Activated naive CD8-positive, alpha-beta T cell treated with anti-CD3 and anti-CD28 coated beads, Interleukin-2, amount 50 U/mL, for 16 hours (primary cell): ENCODE data around the gene CEP112.

Source experiments
- DNase-seq: peaks from one replicate; pipeline ENCODE4 v3.0.0-alpha.2; 2020; ENCODE audit warnings: low read depth, low spot score

CEP112 gene

GRCh38 chr17:66211047-66211810, 19.3 kb upstream of the CEP112 start:
- DNase-seq, result no peak

- no peak for DNase-seq
Observed at GRCh38 chr17:66210208-66210574, 18.3 kb upstream of the CEP112 start.

GRCh38 chr17:66207936-66208335, 16.0 kb upstream of the CEP112 start:
- DNase-seq, result no peak

- DNase-seq, result no peak
Observed at GRCh38 chr17:66203274-66204015, 11.5 kb upstream of the CEP112 start.

GRCh38 chr17:66200685-66201092, 8.8 kb upstream of the CEP112 start:
- no peak for DNase-seq

GRCh38 chr17:66198242-66198641, 6.3 kb upstream of the CEP112 start:
- DNase-seq, result no peak

- no peak for DNase-seq
Observed at GRCh38 chr17:66192378-66192687, 400 bp upstream of the CEP112 start.

- no peak for DNase-seq
Observed at GRCh38 chr17:66190738-66191592, 968 bp downstream of the CEP112 start.

- no peak for DNase-seq
Observed at GRCh38 chr17:66187718-66188117, 4.2 kb downstream of the CEP112 start.

GRCh38 chr17:66185862-66186261, 6.1 kb downstream of the CEP112 start:
- no peak for DNase-seq

GRCh38 chr17:66184392-66184791, 7.5 kb downstream of the CEP112 start:
- no peak for DNase-seq

- no peak for DNase-seq
Observed at GRCh38 chr17:66183529-66183928, 8.4 kb downstream of the CEP112 start.

GRCh38 chr17:66178642-66179041, 13.3 kb downstream of the CEP112 start:
- no peak for DNase-seq

GRCh38 chr17:66177048-66177447, 14.9 kb downstream of the CEP112 start:
- no peak for DNase-seq

GRCh38 chr17:66175892-66176291, 16.0 kb downstream of the CEP112 start:
- no peak for DNase-seq

- DNase-seq, result no peak
Observed at GRCh38 chr17:66172691-66173223, 19.2 kb downstream of the CEP112 start.

GRCh38 chr17:66172144-66172543, 19.8 kb downstream of the CEP112 start:
- DNase-seq, result no peak

GRCh38 chr17:66171692-66172091, 20.2 kb downstream of the CEP112 start:
- DNase-seq, result no peak

GRCh38 chr17:66171172-66171571, 20.8 kb downstream of the CEP112 start:
- DNase-seq, result no peak

- DNase-seq, result no peak
Observed at GRCh38 chr17:66169839-66170238, 22.1 kb downstream of the CEP112 start.

- DNase-seq, result no peak
Observed at GRCh38 chr17:66167189-66167815, 24.6 kb downstream of the CEP112 start.
